K562 (cell line): ENCODE data around the gene UBE2E2. TPM values are rescaled to one million over a fixed set of nuclear protein-coding genes. Genes with fewer than 3 reads are reported as not detected.

Source experiments
- ATAC-seq: fragments of 200-7000 bp; cut with Tn5 transposase; 3 replicates; pipeline ENCODE4 v1.9.1; 2020; ENCODE audit warnings: moderate library complexity
- BruUV-seq: library from RNA; stranded (reverse); fragments of 400-500 nt; replicated peaks from 2 replicates; lab custom pipeline; 2021; lab: Mats Ljungman, UMichigan
- CTCF ChIA-PET: fragments of 300-600 bp; formaldehyde crosslinking; extraction: SDS; loops from one replicate; lab custom pipeline; 2021; ENCODE audit warnings: low intra/inter-chr PET ratio; lab: Yijun Ruan, JAX
- POLR2A ChIA-PET: fragments of 300-600, 350-650 bp; sonication (Branson Sonifier 250); formaldehyde crosslinking; extraction: SDS; loops from one replicate; lab custom pipeline; 2021; ENCODE audit warnings: antibody characterized with exemption, inconsistent platforms; lab: Yijun Ruan, JAX
- DNase-seq, 4 experiments: peaks; one replicate each; pipeline versions ENCODE4 v3.0.0 to v3.0.0-alpha.2; 2011 to 2018; ENCODE audit warnings: low spot score in 3 of 4, mixed read lengths in 3 of 4; ENCODE audit errors: extremely low read depth in 1 of 4
- FAIRE-seq: peaks from 2 replicates; lab custom pipeline; 2011; peaks lifted over from hg19 to GRCh38; lab: Jason Lieb, UNC
- H2AFZ ChIP-seq: 2 replicates; pipeline ENCODE4 v1.6.0; 2011; ENCODE audit warnings: low read depth, low read length, control low read depth, inconsistent platforms
- H3K27ac ChIP-seq: fragments of 200-600 bp; 3 replicates; pipeline ENCODE4 v1.8.0; 2011; ENCODE audit warnings: low read depth, mild to moderate bottlenecking, control low read depth, inconsistent platforms, low read length, moderate library complexity, mixed read lengths; ENCODE audit errors: extremely low read depth
- H3K27me3 ChIP-seq, 2 experiments: fragments of 300-600 bp in 1 of 2; 2 replicates in 1 of 2; 3 replicates in 1 of 2; pipeline versions ENCODE4 v1.6.0 to v1.8.0; 2011; ENCODE audit warnings: inconsistent platforms in 2 of 2, low read length in 2 of 2, mild to moderate bottlenecking in 1 of 2, mixed read lengths in 1 of 2, moderate library complexity in 1 of 2; ENCODE audit not compliant: control insufficient read depth in 2 of 2, insufficient read depth in 2 of 2
- H3K36me3 ChIP-seq: fragments of 300-600 bp; 3 replicates; pipeline ENCODE4 v1.8.0; 2011; ENCODE audit warnings: mild to moderate bottlenecking, low read length, inconsistent platforms; ENCODE audit not compliant: control insufficient read depth, insufficient read depth
- H3K4me1 ChIP-seq, 2 experiments: fragments of 200-600 bp in 1 of 2; replicated peaks in 1 of 2; 2 replicates in 1 of 2; 3 replicates in 1 of 2; pipeline versions ENCODE4 v1.5.1 to v1.8.0; 2011; ENCODE audit warnings: inconsistent platforms in 2 of 2, low read length in 2 of 2, mild to moderate bottlenecking in 1 of 2, mixed read lengths in 1 of 2, moderate library complexity in 1 of 2; ENCODE audit not compliant: control insufficient read depth in 2 of 2, insufficient read depth in 2 of 2
- H3K4me2 ChIP-seq: 2 replicates; pipeline ENCODE4 v1.6.1; 2011; ENCODE audit warnings: low read length, control low read depth, inconsistent platforms, mixed read lengths; ENCODE audit not compliant: insufficient read depth
- H3K4me3 ChIP-seq: fragments of 200-600 bp; sonication (generic), shearing (Covaris generic); 2 replicates; pipeline ENCODE4 v1.5.1; 2016; ENCODE audit warnings: control low read depth, inconsistent platforms
- H3K79me2 ChIP-seq: fragments of 200-600 bp; 3 replicates; pipeline ENCODE4 v1.8.0; 2011; ENCODE audit warnings: low read length, inconsistent platforms; ENCODE audit not compliant: control insufficient read depth, insufficient read depth
- H3K9ac ChIP-seq, 2 experiments: 2 replicates each; pipeline versions ENCODE4 v1.6.0 to v1.6.1; 2011; ENCODE audit warnings: low read depth in 2 of 2, low read length in 2 of 2, control low read depth in 1 of 2, inconsistent platforms in 1 of 2, mild to moderate bottlenecking in 1 of 2, mixed read lengths in 1 of 2; ENCODE audit not compliant: insufficient read depth in 1 of 2
- H3K9me1 ChIP-seq: one replicate; pipeline ENCODE4 v1.6.0; 2011; ENCODE audit warnings: inconsistent platforms, mild to moderate bottlenecking, low read length, moderate library complexity; ENCODE audit not compliant: control insufficient read depth, insufficient read depth
- H3K9me3 ChIP-seq: replicated peaks from 2 replicates; pipeline ENCODE4 v1.5.1; 2011; ENCODE audit warnings: low read depth, low read length, inconsistent platforms; ENCODE audit not compliant: control insufficient read depth, insufficient read depth
- H4K20me1 ChIP-seq: replicated peaks from 2 replicates; pipeline ENCODE4 v1.6.1; 2011; ENCODE audit warnings: low read length, inconsistent platforms, mixed read lengths; ENCODE audit not compliant: control insufficient read depth, insufficient read depth
- HDAC8 ChIP-seq: fragments of 450-650 bp; IDR thresholded peaks from 2 replicates; pipeline ENCODE4 v1.6.1; 2016; ENCODE audit warnings: mild to moderate bottlenecking, missing genetic modification characterization, moderate library complexity, missing compliant biosample characterization
- KAT7 ChIP-seq: sonication (generic); formaldehyde crosslinking; IDR thresholded peaks from 2 replicates; pipeline ENCODE4 v1.8.0; 2022; ENCODE audit warnings: missing genetic modification reagents, mild to moderate bottlenecking, borderline replicate concordance
- MBD2 ChIP-seq: sonication (generic); IDR thresholded peaks from 2 replicates; pipeline ENCODE4 v1.6.1; 2016; ENCODE audit warnings: low read depth, borderline replicate concordance
- MYNN ChIP-seq, 2 experiments: sonication (generic); formaldehyde crosslinking in 1 of 2; IDR thresholded peaks; 2 replicates each; pipeline versions ENCODE4 v1.5.0 to v1.6.1; 2016 to 2020; ENCODE audit warnings: antibody characterized with exemption in 1 of 2, missing genetic modification reagents in 1 of 2
- SMARCC2 ChIP-seq: fragments of 450-650 bp; IDR thresholded peaks from 2 replicates; pipeline ENCODE4 v1.6.1; 2017; ENCODE audit warnings: antibody characterized with exemption, moderate library complexity, mild to moderate bottlenecking, low read depth
- SP2 ChIP-seq: IDR thresholded peaks from 2 replicates; pipeline ENCODE4 v1.6.1; 2011; ENCODE audit warnings: mild to moderate bottlenecking, low read depth, low read length, moderate library complexity; ENCODE audit not compliant: poor library complexity, severe bottlenecking; ENCODE audit errors: extremely low read depth
- ZNF311 ChIP-seq: fragments of 250-450 bp; sonication (Bioruptor Pico); IDR thresholded peaks from 2 replicates; pipeline ENCODE4 v1.4.0; 2020; ENCODE audit warnings: mild to moderate bottlenecking, moderate library complexity
- WGBS: fragments of 100-300 bp; shearing (Covaris generic); methylation state at CpG from one replicate; pipeline ENCODE4 v1.1.6; 2016; ENCODE audit warnings: low coverage, mixed read lengths; ENCODE audit not compliant: insufficient coverage; ENCODE audit errors: missing lambda C conversion rate; 5-methylcytosine and 5-hydroxymethylcytosine counted together
- in situ Hi-C: fragments of 300-500 bp; cut with MboI; formaldehyde crosslinking; loops from 4 replicates; pipeline ENCODE4 v1.15.0; 2018; ENCODE audit warnings: inconsistent platforms, mixed read lengths
- intact Hi-C: fragments of 100-400 bp; cut with micrococcal nuclease; formaldehyde crosslinking; loops from 2 replicates; pipeline ENCODE4 v1.14.2; 2022
- polyA plus RNA-seq, 8 experiments: library from polyadenylated mRNA; depleted of rRNA in 4 of 8; stranded (reverse) in 5 of 8; unstranded in 3 of 8; fragments of >200 nt; fragmentation: Nextera tagmentation in 2 of 8; fragmentation: Illumina TruSeq in 1 of 8; extraction: Ambion mirVana in 2 of 8; extraction: Trizol in 1 of 8; gene quantifications; 2 replicates each; pipeline versions ENCODE4 v1.2.1 to v1.2.3, GENCODE V29; 2011 to 2014; ENCODE audit warnings: inconsistent platforms in 1 of 8, missing spikeins in 1 of 8
- total RNA-seq, 7 experiments: library from RNA; depleted of rRNA in 6 of 7; stranded (reverse); fragments of >200 nt in 6 of 7; fragmentation: Illumina TruSeq in 2 of 7; extraction: Trizol in 2 of 7; gene quantifications; 2 replicates each; pipeline versions ENCODE4 v1.2.1 to v1.2.3, GENCODE V29; 2011 to 2021; ENCODE audit warnings: low replicate concordance in 1 of 7

Gene UBE2E2
- total and polyA plus RNA-seq, 9 of the 15 experiments (the other 6 are each of a cell fraction or from before 2014, with no cell fraction given), result 0.22 to 5.1 (median 1.9) TPM

DNA sequence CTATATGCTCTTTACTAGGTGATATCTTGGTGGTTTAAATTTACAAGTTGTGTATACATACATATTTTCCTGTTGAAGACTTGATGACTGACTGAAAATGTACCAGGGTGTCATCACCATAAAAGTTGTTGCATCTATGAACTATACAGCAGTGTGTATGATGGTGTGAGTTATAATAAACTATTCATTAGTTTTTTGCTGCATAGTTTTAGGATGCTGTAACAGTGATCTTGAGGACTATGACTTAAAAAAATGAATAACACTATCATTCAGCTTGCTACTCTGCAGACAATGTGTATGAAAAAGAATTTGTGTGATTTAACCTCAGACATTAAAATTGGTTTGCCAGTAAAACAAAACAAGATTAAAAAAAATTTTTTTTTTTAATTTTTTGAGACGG, 49.0 kb downstream of the UBE2E2 start:
- Histone ChIP-seq H3K36me3 (no peaks in the 10 kb centered on the region), H3K27ac (no peak overlapping the region), H3K4me2 (no peak overlapping the region), H3K9me1 (no peaks in the 10 kb centered on the region), H3K27me3 (no peaks in the 10 kb centered on the region), H3K4me1 (no peaks in the 10 kb centered on the region), H4K20me1 (no peaks in the 10 kb centered on the region), H3K9me3 (no peaks in the 10 kb centered on the region), H3K79me2 (no peaks in the 10 kb centered on the region; the same call in 2 of the 3 replicates), H3K4me3 (no peak overlapping the region), H3K9ac (no peak overlapping the region), H2AFZ (no peak overlapping the region)
- TF ChIP-seq HDAC8 (tag) (no peak), MBD2 (no peak), MYNN (IDR thresholded peaks at IDR 0.05) (no peak), MYNN (CRISPR knock-in tag; IDR thresholded peaks at IDR 0.05) (no peak)
- intact Hi-C loops, result no loop called here
- ChIA-PET CTCF (no interaction called here), POLR2A (no interaction called here)
- no peak for FAIRE-seq
- 6% methylated on average over 1 of the region's 1 CpG for WGBS
- in situ Hi-C loops, result no loop called here
- BruUV-seq, result no TSS peak
- ATAC-seq, result no peak
- DNase-seq, result no peak

DNA sequence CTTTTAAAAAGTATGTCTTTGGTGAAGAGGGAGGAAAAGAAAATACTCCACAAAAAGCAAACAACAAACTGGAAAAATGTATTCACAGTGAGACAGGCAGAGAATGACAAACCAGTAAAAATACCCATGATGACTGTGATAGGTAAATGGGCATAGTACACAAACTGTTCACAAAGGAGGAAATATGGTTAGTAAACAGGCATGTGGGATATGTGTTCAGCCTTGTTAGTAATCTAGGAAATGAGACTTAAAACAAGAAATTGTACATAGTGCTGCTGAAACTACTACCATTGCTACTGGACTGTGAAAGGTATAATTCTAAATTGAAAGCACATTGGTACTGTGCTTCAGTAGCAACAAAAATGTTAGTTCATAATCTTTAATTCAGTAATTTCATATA, 50.1 kb downstream of the UBE2E2 start:
- POLR2A ChIA-PET, result no interaction called here
- TF ChIP-seq ZNF311 (CRISPR knock-in tag) (no peak), SP2 (no peak), SMARCC2 (no peak), KAT7 (CRISPR knock-in tag) (no peak), MBD2 (no peak)

More for the DNA sequence above, 50.1 kb downstream of the UBE2E2 start:
- H3K9me3 ChIP-seq, result no peaks in the 10 kb centered on the region
- H3K79me2 ChIP-seq, result no peaks in the 10 kb centered on the region; the same call in 2 of the 3 replicates
- DNase-seq (no peak), FAIRE-seq (no peak), ATAC-seq (no peak)
- CTCF ChIA-PET, result no interaction called here
- H3K4me2 ChIP-seq, result no peak overlapping the region
- no peak overlapping the region for H3K4me3 ChIP-seq
- H3K9ac ChIP-seq, result no peak overlapping the region
- no peaks in the 10 kb centered on the region for H3K4me1 ChIP-seq
- in situ Hi-C loops (no loop called here), intact Hi-C loops (no loop called here)
- no peaks in the 10 kb centered on the region for H3K27me3 ChIP-seq
- no peak overlapping the region for H2AFZ ChIP-seq
- H3K36me3 ChIP-seq, result no peaks in the 10 kb centered on the region
- H4K20me1 ChIP-seq, result no peaks in the 10 kb centered on the region
- H3K27ac ChIP-seq, result no peak overlapping the region
- no TSS peak for BruUV-seq
- H3K9me1 ChIP-seq, result no peaks in the 10 kb centered on the region
